ENCODE measurements around the gene DPH6. TPM values are rescaled to one million over a fixed set of nuclear protein-coding genes. Genes with fewer than 3 reads are reported as not detected.

The DPH6 gene
- total RNA-seq, 2 experiments from 2014 or later: 7.0 to 8.0 TPM

GRCh38 chr15:35583863-35584528 lies 38.0 kb upstream of the DPH6 start:
- H3K36me3 ChIP-seq (ENCODE audit: insufficient read depth, low read length): no peaks in the 10 kb centered on the region
- H3K9me3 ChIP-seq (ENCODE audit: control insufficient read depth in 1 of 2, insufficient read depth in 1 of 2, low read length in 2 of 2): no peaks in the 10 kb centered on the region
- ChIA-PET CTCF (no interaction called here), POLR2A (no interaction called here)
- intact Hi-C loops (cut with DNase I, micrococcal nuclease): no loop called here
- H3K4me1 ChIP-seq (ENCODE audit: insufficient read depth, low read length): no peaks in the 10 kb centered on the region
- H3K27ac ChIP-seq (ENCODE audit: low read depth in 1 of 2, low read length in 2 of 2): no peak overlapping the region
- no peak overlapping the region for H3K27ac Mint-ChIP-seq
- no peak for ATAC-seq (ENCODE audit: poor library complexity)
- no peak for TF ChIP-seq CTCF (IDR thresholded peaks at IDR 0.05)
- peaks cover 31% of the 10 kb centered on the region for H3K27me3 Mint-ChIP-seq
- no peaks in the 10 kb centered on the region for H3K9me3 Mint-ChIP-seq
- no peak overlapping the region for H3K4me3 Mint-ChIP-seq
- H3K27me3 ChIP-seq (ENCODE audit: control insufficient read depth in 1 of 2, insufficient read depth in 2 of 2, low read length in 2 of 2): no peaks in the 10 kb centered on the region
- no peak for DNase-seq
- H3K4me3 ChIP-seq (ENCODE audit: low read length): no peak overlapping the region
- no peaks in the 10 kb centered on the region for H3K4me1 Mint-ChIP-seq (ENCODE audit: low read depth)
- no peaks in the 10 kb centered on the region for H3K36me3 Mint-ChIP-seq (ENCODE audit: low read depth)

GRCh38 chr15:35580606-35581005 lies 34.6 kb upstream of the DPH6 start:
- peaks cover 42% of the 10 kb centered on the region for H3K27me3 Mint-ChIP-seq
- Histone ChIP-seq H3K36me3 (ENCODE audit: insufficient read depth, low read length) (no peaks in the 10 kb centered on the region), H3K4me3 (ENCODE audit: low read length) (no peak overlapping the region), H3K9me3 (ENCODE audit: control insufficient read depth in 1 of 2, insufficient read depth in 1 of 2, low read length in 2 of 2) (no peaks in the 10 kb centered on the region), H3K4me1 (ENCODE audit: insufficient read depth, low read length) (no peaks in the 10 kb centered on the region), H3K27ac (ENCODE audit: low read depth in 1 of 2, low read length in 2 of 2) (no peak overlapping the region), H3K27me3 (ENCODE audit: control insufficient read depth in 1 of 2, insufficient read depth in 2 of 2, low read length in 2 of 2) (no peaks in the 10 kb centered on the region)
- ATAC-seq (ENCODE audit: poor library complexity) (no peak), DNase-seq (no peak)
- H3K4me1 Mint-ChIP-seq (ENCODE audit: low read depth): no peaks in the 10 kb centered on the region
- intact Hi-C loops (cut with DNase I, micrococcal nuclease): no loop called here
- no peaks in the 10 kb centered on the region for H3K36me3 Mint-ChIP-seq (ENCODE audit: low read depth)
- no peak overlapping the region for H3K27ac Mint-ChIP-seq
- ChIA-PET POLR2A (no interaction called here), CTCF (no interaction called here)
- no peak overlapping the region for H3K4me3 Mint-ChIP-seq
- no peaks in the 10 kb centered on the region for H3K9me3 Mint-ChIP-seq
- TF ChIP-seq CTCF (IDR thresholded peaks at IDR 0.05): no peak

- H3K9me3 ChIP-seq (ENCODE audit: control insufficient read depth in 1 of 2, insufficient read depth in 1 of 2, low read length in 2 of 2): no peaks in the 10 kb centered on the region
- no peak for TF ChIP-seq CTCF (IDR thresholded peaks at IDR 0.05)
- H3K27ac Mint-ChIP-seq: no peak overlapping the region
Measured at GRCh38 chr15:35567392-35567791, 21.4 kb upstream of the DPH6 start.

More at GRCh38 chr15:35567392-35567791, 21.4 kb upstream of the DPH6 start:
- H3K27me3 ChIP-seq (ENCODE audit: control insufficient read depth in 1 of 2, insufficient read depth in 2 of 2, low read length in 2 of 2): peaks cover 0 to 5% of the 10 kb centered on the region in 2 experiments
- DNase-seq: no peak
- Mint-ChIP-seq H3K9me3 (no peaks in the 10 kb centered on the region), H3K27me3 (peaks cover 4% of the 10 kb centered on the region), H3K4me3 (no peak overlapping the region), H3K36me3 (ENCODE audit: low read depth) (no peaks in the 10 kb centered on the region), H3K4me1 (ENCODE audit: low read depth) (no peaks in the 10 kb centered on the region)
- ATAC-seq (ENCODE audit: poor library complexity): no peak
- CTCF ChIA-PET: no interaction called here
- intact Hi-C loops (cut with DNase I, micrococcal nuclease): no loop called here
- no peaks in the 10 kb centered on the region for H3K4me1 ChIP-seq (ENCODE audit: insufficient read depth, low read length)
- POLR2A ChIA-PET: no interaction called here
- H3K27ac ChIP-seq (ENCODE audit: low read depth in 1 of 2, low read length in 2 of 2): no peak overlapping the region
- H3K36me3 ChIP-seq (ENCODE audit: insufficient read depth, low read length): no peaks in the 10 kb centered on the region
- H3K4me3 ChIP-seq (ENCODE audit: low read length): no peak overlapping the region

Data from CD4-positive, alpha-beta T cell (primary cell).